GM18867 (cell line): Measurements from ENCODE around the gene PLEKHH1.
A peak's percentile ranks its signal among the peaks of the same experiment; 100 is the strongest.
"Not testable (repeated sequence)": the region's sequence is repeated elsewhere in the genome, so short reads cannot be mapped to it uniquely, and the experiment has no call there.

Experiments used
- ATAC-seq: cut with Tn5 transposase; IDR thresholded peaks from one replicate; pipeline ENCODE4 v1.9.1; 2021; ENCODE audit warnings: mild to moderate bottlenecking, moderate library complexity; ENCODE audit not compliant: unreplicated experiment

The PLEKHH1 gene

GRCh38 chr14:67619446-67620216 lies 86.5 kb downstream of the PLEKHH1 start, which contains the start of gene ARG2:
TSS of gene ARG2 (plus strand) at chr14:67619920. CDS start at chr14:67619978, 58 bp downstream.
- peak; percentile 96 for ATAC-seq

GRCh38 chr14:67620217-67620785 lies 87.2 kb downstream of the PLEKHH1 start:
- ATAC-seq: no peak

GRCh38 chr14:67622675-67623074 lies 89.6 kb downstream of the PLEKHH1 start:
- no peak for ATAC-seq

GRCh38 chr14:67623114-67623513 lies 90.0 kb downstream of the PLEKHH1 start:
- no peak for ATAC-seq

GRCh38 chr14:67626131-67626530 lies 93.0 kb downstream of the PLEKHH1 start:
- ATAC-seq: not testable (repeated sequence)

GRCh38 chr14:67627519-67627918 lies 94.4 kb downstream of the PLEKHH1 start:
- no peak for ATAC-seq

GRCh38 chr14:67630186-67630585 lies 97.1 kb downstream of the PLEKHH1 start:
- ATAC-seq: no peak

- no peak for ATAC-seq
Observed at GRCh38 chr14:67630938-67631337, 97.8 kb downstream of the PLEKHH1 start.

GRCh38 chr14:67633451-67634147 lies 100.5 kb downstream of the PLEKHH1 start:
- ATAC-seq: no peak

- ATAC-seq: peak; percentile 58
Observed at GRCh38 chr14:67636361-67636919, 103.3 kb downstream of the PLEKHH1 start.

GRCh38 chr14:67638642-67639041 lies 105.6 kb downstream of the PLEKHH1 start:
- no peak for ATAC-seq
